Astrocyte of the spinal cord (primary cell): ENCODE results near the gene WARS2.

ENCODE experiments used
- DNase-seq: peaks from one replicate; pipeline ENCODE4 v3.0.0; 2011; ENCODE audit warnings: low read depth, low spot score
- H3K4me3 ChIP-seq: 2 replicates; pipeline ENCODE4 v1.5.1; 2011; ENCODE audit warnings: low read depth, mild to moderate bottlenecking, low read length, moderate library complexity
- in situ Hi-C: cut with HindIII; loops from 2 replicates; pipeline ENCODE4 v1.10.0; 2017; ENCODE audit warnings: low sequenced_read_pairs
- TF ChIP-seq, protein P1 (sequence below): IDR thresholded peaks from 2 replicates; pipeline ENCODE4 v1.5.1; 2012; ENCODE audit warnings: low read depth, mild to moderate bottlenecking, low read length, inconsistent platforms

The WARS2 gene

DNA sequence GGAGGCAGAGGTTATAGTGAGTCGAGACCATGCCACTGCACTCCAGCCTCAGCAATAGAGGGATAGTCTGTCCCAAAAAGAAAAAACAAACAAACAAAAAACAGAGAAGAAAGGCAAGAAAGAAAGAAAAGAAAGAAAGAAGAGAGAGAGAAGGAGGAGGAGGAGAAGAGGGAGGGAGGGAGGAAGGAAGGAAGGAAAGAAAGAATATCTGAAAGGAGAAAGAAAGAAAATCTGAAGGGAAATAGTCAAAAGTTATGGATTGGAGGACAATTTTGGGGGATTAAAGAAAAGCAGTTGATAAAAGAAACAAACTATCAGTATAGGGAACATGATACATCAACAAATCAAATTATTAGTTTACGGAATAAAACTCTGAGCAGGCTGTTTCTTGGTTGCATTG lies 84.9 kb downstream of the WARS2 start:
- TF ChIP-seq, protein P1, sequence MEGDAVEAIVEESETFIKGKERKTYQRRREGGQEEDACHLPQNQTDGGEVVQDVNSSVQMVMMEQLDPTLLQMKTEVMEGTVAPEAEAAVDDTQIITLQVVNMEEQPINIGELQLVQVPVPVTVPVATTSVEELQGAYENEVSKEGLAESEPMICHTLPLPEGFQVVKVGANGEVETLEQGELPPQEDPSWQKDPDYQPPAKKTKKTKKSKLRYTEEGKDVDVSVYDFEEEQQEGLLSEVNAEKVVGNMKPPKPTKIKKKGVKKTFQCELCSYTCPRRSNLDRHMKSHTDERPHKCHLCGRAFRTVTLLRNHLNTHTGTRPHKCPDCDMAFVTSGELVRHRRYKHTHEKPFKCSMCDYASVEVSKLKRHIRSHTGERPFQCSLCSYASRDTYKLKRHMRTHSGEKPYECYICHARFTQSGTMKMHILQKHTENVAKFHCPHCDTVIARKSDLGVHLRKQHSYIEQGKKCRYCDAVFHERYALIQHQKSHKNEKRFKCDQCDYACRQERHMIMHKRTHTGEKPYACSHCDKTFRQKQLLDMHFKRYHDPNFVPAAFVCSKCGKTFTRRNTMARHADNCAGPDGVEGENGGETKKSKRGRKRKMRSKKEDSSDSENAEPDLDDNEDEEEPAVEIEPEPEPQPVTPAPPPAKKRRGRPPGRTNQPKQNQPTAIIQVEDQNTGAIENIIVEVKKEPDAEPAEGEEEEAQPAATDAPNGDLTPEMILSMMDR = no peak
- DNase-seq = no peak
- H3K4me3 ChIP-seq = no peak overlapping the region
- in situ Hi-C loops = no loop called here

DNA sequence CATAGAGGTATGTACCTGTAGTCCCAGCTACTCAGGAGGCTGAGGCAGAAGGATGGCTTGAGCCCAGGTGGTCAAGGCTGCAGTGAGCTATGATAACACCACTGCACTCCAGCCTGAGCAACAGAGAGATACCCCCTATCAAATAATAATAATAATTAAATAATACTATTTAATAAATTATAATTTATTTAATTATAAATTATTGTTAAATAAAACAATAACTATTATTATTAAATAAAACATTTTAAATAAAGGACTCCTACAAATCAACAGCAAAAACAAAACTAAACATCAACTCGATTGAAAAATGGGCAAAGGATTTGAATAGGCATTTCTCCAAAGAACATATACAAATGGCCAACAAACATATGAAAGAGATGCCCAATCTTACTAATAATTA lies 86.5 kb downstream of the WARS2 start:
- in situ Hi-C loops = no loop called here
- no peak overlapping the region for H3K4me3 ChIP-seq
- DNase-seq = no peak
- TF ChIP-seq, protein P1 = no peak

- H3K4me3 ChIP-seq = no peak overlapping the region
- in situ Hi-C loops = no loop called here
- TF ChIP-seq, protein P1 = no peak
- no peak for DNase-seq
These were observed 88.2 kb downstream of the WARS2 start for GRCh38 chr1:119052267-119052666.

- in situ Hi-C loops = no loop called here
- TF ChIP-seq, protein P1 = no peak
- H3K4me3 ChIP-seq = no peak overlapping the region
- DNase-seq = no peak
These were observed 91.6 kb downstream of the WARS2 start for GRCh38 chr1:119048624-119049404.

DNA sequence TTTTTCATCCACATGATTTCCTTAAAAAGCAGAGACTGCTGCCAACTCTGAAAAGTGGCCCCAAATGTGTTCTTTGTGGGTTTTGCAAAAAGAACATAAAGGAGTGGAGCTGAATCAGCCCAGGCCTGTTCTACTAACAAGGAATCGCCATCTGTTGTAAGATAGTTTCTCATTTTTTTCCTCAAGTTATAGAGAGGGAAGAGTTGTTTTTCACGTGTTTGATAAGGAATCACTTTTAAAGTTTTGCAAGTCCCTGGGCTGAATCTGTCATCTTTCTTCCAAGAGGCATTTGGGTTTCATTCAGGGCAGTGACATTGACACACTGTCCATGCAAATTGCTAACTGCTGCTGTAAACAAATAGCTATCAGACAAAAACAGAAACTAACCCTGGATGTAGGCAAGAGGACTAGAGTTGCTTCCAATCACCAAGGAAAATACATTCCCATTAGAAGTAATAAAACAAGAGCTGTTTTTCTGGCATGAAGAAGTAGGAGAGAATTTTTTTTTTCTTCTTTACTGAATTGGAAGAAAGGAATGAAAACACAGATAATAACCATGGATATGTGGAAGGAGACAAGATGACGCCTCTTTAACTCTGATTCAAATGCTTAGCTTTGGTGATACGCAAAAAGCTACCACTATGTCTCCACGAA lies 93.5 kb downstream of the WARS2 start:
- peak; percentile 80 for DNase-seq
- TF ChIP-seq, protein P1 = no peak
- in situ Hi-C loops = no loop called here

DNA sequence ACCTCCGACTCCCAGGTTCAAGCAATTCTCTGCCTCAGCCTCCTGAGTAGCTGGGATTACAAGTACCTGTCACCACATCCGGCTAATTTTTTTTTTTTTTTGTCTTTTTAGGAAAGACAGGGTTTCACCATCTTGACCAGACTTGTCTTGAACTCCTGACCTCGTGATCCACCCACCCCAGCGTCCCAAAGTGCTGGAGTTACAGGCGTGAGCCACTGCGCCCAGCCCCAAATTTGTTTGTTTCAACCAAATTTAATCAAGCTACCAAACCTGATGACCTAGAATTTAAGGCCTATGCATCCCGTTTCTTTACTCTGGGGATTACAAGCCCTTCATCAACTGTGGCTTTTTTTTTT lies 94.0 kb downstream of the WARS2 start:
- H3K4me3 ChIP-seq = no peak overlapping the region
- in situ Hi-C loops = no loop called here
- DNase-seq = no peak
- TF ChIP-seq, protein P1 = no peak

More for the DNA sequence above, 93.5 kb downstream of the WARS2 start:
- H3K4me3 ChIP-seq = no peak overlapping the region
